NCI-H82 treated with DMSO at 0.1 percent for 48 hours (cell line): ENCODE data around the gene PARP14.
"Not testable (repeated sequence)": the region's sequence is repeated elsewhere in the genome, so short reads cannot be mapped to it uniquely, and the experiment has no call there.

Source experiments
- DNase-seq: peaks from one replicate; lab custom pipeline; 2025; ENCODE audit not compliant: unreplicated experiment; lab: John Stamatoyannopoulos, UW

Gene PARP14

DNA sequence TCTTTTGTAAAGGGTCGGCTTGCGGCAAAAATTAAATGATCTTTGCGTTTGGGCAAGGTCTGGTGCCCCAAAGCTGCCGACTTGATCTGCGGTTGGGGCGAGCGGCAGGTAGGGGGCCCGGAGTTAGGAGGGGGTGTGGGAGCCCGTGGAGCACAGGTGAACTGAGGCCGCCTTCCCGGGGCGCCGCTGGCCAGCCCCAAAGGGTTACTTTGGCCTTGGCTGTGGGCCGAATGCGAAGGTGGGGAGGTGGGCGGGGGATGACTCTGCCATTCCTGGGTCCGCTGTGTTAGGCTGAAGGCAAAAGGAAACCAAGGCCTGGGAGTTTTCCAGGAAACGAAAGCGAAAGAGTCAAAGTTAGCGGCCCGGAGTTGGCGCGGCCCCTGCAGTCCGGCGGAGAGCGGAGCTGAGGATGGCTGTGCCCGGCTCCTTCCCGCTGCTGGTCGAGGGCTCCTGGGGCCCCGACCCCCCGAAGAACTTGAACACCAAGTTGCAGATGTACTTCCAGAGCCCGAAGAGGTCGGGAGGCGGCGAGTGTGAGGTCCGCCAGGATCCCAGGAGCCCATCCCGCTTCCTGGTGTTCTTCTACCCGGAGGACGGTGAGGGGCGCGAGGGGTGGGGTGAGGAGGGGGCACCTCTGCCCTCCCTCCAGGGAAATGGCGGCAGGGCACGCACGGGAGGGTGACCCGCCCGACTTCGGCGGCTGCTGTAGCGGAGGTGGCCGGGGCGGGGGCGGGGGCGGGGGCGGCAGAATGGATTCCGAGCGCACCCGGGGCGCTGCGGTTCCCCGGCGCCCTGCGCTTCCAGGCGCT is at the start of gene PARP14:
Gene PARP14 (plus strand): TSS at position 365 of the 809 bp plus-strand sequence. CDS start 45 bp downstream, at position 410.
- DNase-seq: no peak

GRCh38 chr3:122635789-122636188 is 44.9 kb upstream of the PARP14 start:
- no peak for DNase-seq

GRCh38 chr3:122636697-122637096 is 43.9 kb upstream of the PARP14 start:
- DNase-seq: no peak

DNA sequence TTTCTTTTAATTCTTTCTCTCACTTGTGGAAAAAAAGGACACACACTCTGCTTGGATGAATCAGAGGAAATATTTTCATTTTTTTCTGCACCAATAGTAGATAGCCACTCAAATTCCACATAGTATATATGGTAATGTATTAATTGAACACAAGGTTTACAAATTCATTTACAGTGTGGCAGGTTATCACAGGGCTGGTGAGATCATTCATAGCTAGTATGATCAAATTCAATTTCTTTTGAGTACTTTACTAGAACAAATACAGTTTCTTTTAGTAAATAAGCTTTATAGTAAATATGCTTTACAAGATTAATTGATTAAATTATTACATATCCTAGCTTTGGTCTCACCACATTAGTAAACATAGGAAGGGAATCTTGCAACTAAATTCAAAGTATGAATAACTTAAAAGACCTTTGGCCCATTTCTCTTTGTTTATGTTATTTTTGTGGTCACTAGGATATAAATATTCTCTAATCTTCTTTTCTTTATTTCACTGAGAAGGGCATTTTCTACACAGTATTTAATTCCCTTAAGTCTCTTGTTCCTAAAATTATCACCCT is 40.1 kb upstream of the PARP14 start:
- no peak for DNase-seq

- DNase-seq: no peak
Measured at GRCh38 chr3:122642935-122643334, 37.7 kb upstream of the PARP14 start.

- DNase-seq: no peak
Measured at GRCh38 chr3:122646146-122646988, 34.3 kb upstream of the PARP14 start.

DNA sequence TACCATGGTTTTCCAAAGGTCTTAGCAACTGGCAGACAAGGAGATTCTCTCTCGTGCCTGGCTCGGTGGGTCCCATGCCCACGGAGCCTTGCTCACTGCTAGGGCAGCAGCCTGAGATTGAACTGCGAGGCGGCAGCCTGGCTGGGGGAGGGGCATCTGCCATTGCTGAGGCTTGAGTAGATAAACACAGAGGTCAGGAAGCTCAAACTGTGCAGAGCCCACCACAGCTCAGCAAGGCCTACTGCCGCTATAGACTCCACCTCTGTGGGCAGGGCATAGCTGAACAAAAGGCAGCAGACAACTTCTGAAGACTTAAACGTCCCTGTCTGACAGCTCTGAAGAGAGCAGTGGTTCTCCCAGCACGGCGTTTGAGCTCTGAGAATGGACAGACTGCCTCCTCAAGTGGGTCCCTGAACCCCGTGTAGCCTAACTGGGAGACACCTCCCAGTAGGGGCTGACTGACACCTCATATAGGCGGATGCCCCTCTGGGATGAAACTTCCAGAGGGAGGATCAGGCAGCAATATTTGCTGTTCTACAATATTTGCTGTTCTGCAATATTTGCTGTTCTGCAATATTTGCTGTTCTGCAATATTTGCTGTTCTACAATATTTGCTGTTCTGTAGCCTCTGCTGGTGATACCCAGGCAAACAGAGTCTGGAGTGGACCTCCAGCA is 29.3 kb upstream of the PARP14 start:
- not testable (repeated sequence) for DNase-seq

- DNase-seq: not testable (repeated sequence)
Measured at GRCh38 chr3:122651962-122652361, 28.7 kb upstream of the PARP14 start.

- not testable (repeated sequence) for DNase-seq
Measured at GRCh38 chr3:122658336-122658735, 22.3 kb upstream of the PARP14 start.

DNA sequence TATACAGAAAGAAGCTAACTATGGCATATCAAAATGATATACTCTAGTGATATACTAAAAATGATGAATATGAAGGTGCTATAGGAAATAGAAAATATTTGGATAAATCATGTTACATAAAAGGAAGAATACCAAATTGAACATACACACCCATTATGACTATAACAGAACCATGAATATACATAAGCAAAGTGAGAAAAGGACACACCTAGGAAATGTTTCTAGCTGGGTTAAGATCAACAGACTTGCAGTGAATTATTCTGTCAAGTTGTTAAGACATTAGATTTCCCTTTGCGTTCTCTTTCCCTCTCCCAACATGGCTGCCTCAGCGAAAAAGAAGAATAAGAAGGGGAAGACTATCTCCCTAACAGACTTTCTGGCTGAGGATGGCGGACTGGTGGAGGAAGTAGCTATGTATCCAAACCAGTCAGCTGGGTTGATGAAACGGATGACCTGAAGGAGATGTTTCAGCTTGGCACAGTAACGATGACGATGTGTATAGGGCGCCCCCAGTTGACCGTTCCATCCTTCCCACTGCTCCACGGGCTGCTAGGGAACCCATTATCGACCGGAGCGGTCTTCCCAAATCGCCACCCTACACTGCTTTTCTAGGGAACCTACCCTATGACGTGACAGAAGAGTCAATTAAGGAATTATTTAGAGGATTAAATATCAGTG is 20.2 kb upstream of the PARP14 start:
- DNase-seq: no peak

GRCh38 chr3:122661633-122662032 is 19.0 kb upstream of the PARP14 start:
- DNase-seq: no peak

- DNase-seq: no peak
Measured at GRCh38 chr3:122662505-122662904, 18.1 kb upstream of the PARP14 start.

- DNase-seq: peak; percentile 95
Measured at GRCh38 chr3:122665226-122665786, 15.3 kb upstream of the PARP14 start.

- DNase-seq: no peak
Measured at GRCh38 chr3:122665881-122666280, 14.8 kb upstream of the PARP14 start.

GRCh38 chr3:122668930-122669730 is 11.5 kb upstream of the PARP14 start:
- DNase-seq: no peak

DNA sequence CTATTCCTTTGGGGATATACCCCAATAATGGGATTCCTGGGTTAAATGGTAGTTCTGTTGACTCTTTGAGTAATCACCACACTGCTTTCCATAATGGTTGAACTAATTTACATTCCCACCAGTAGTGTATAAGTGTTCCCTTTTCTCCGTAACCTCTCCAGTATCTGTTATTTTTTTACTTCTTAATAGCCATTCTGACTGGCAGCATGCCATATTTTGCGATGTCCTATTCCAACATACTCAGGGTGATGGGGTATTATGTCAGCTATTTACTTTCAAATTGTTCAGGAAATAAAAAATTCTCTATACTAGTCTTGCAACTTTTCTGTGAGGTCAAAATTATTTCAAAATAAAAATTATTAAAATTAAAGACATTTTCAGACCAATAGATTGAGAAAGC is 9.1 kb upstream of the PARP14 start:
- no peak for DNase-seq

- DNase-seq: no peak
Measured at GRCh38 chr3:122674339-122674738, 6.3 kb upstream of the PARP14 start.

DNA sequence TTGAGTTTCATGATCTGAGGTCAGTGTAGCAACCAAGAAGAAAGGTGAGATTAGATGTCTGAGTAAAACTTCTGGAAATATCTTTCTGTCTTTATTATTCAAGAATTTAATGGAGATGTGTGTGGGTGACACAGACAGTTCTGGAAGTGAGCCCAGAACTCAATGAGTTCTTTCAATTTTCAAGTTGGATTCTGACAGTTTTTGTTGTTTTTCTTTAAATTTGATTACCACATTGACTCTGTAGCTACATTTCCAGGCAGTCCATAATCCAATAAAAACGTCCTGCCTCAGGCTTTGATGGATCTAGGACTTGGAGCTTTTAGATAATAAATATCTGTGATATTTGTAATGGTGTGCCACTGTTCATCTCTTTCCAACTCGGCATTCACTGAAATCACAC is 3.9 kb upstream of the PARP14 start:
- no peak for DNase-seq

- DNase-seq: no peak
Measured at GRCh38 chr3:122677216-122677615, 3.4 kb upstream of the PARP14 start.
